SK-N-SH (cell line): ENCODE results near the gene YTHDF1. TPM values are rescaled to one million over a fixed set of nuclear protein-coding genes. Genes with fewer than 3 reads are reported as not detected.

Experiments used
- CTCF ChIA-PET: fragments of 300-600, 350-600 bp; formaldehyde crosslinking; extraction: SDS; loops from one replicate; lab custom pipeline; 2021; lab: Yijun Ruan, JAX
- POLR2A ChIA-PET: fragments of 350-600 bp; sonication (Branson Sonifier 250); formaldehyde crosslinking; extraction: SDS; loops from one replicate; lab custom pipeline; 2020; ENCODE audit warnings: antibody characterized with exemption, inconsistent platforms; lab: Yijun Ruan, JAX
- DNase-seq: peaks from one replicate; pipeline ENCODE4 v3.0.0; 2012
- H2AFZ ChIP-seq: fragments of 200-600 bp; sonication (generic); 2 replicates; pipeline ENCODE4 v1.8.1; 2016; ENCODE audit warnings: antibody characterized with exemption, mild to moderate bottlenecking, low read depth
- H3F3A ChIP-seq: fragments of 200-600 bp; sonication (generic); replicated peaks from 2 replicates; pipeline ENCODE3; 2016; ENCODE audit warnings: antibody characterized with exemption, mild to moderate bottlenecking; ENCODE audit not compliant: insufficient read depth
- H3K27ac ChIP-seq, 2 experiments: fragments of 200-500 bp in 1 of 2; fragments of 200-600 bp in 1 of 2; sonication (Bioruptor generic) in 1 of 2; sonication (generic), shearing (Covaris generic) in 1 of 2; 2 replicates each; pipeline versions ENCODE4 v1.5.1 to v1.6.1; 2014 to 2016; ENCODE audit warnings: low read depth in 2 of 2, inconsistent platforms in 1 of 2, low read length in 1 of 2, mild to moderate bottlenecking in 1 of 2, mixed read lengths in 1 of 2
- H3K27me3 ChIP-seq: fragments of 200-600 bp; sonication (generic), shearing (Covaris generic); 2 replicates; pipeline ENCODE4 v1.6.1; 2016; ENCODE audit warnings: mixed run types; ENCODE audit not compliant: insufficient read depth
- H3K36me3 ChIP-seq, 2 experiments: fragments of 200-500 bp in 1 of 2; fragments of 200-600 bp in 1 of 2; sonication (Bioruptor generic) in 1 of 2; sonication (generic) in 1 of 2; replicated peaks in 1 of 2; 2 replicates each; pipeline versions ENCODE3 to v1.5.1; 2014 to 2016; ENCODE audit warnings: low read length in 1 of 2, mild to moderate bottlenecking in 1 of 2; ENCODE audit not compliant: insufficient read depth in 2 of 2, control insufficient read depth in 1 of 2
- H3K4me1 ChIP-seq, 2 experiments: fragments of 200-500 bp in 1 of 2; fragments of 200-600 bp in 1 of 2; sonication (Bioruptor generic) in 1 of 2; sonication (generic), shearing (Covaris generic) in 1 of 2; 2 replicates each; pipeline versions ENCODE4 v1.5.1 to v1.6.1; 2014 to 2016; ENCODE audit warnings: low read depth in 1 of 2, low read length in 1 of 2, mixed run types in 1 of 2; ENCODE audit not compliant: insufficient read depth in 2 of 2, control insufficient read depth in 1 of 2
- H3K4me2 ChIP-seq: fragments of 200-600 bp; sonication (generic), shearing (Covaris generic); 2 replicates; pipeline ENCODE4 v1.6.1; 2017; ENCODE audit warnings: mixed run types
- H3K4me3 ChIP-seq, 2 experiments: fragments of 200-500 bp in 1 of 2; fragments of 200-600 bp in 1 of 2; sonication (Bioruptor generic) in 1 of 2; sonication (generic), shearing (Covaris generic) in 1 of 2; 2 replicates each; pipeline versions ENCODE4 v1.5.1 to v1.8.1; 2014 to 2016; ENCODE audit warnings: low read depth in 2 of 2, inconsistent platforms in 1 of 2, low read length in 1 of 2, mild to moderate bottlenecking in 1 of 2, mixed read lengths in 1 of 2, moderate library complexity in 1 of 2
- H3K79me2 ChIP-seq: fragments of 200-600 bp; sonication (generic); 2 replicates; pipeline ENCODE4 v1.8.1; 2017; ENCODE audit warnings: mild to moderate bottlenecking; ENCODE audit not compliant: insufficient read depth
- H3K9ac ChIP-seq: fragments of 200-600 bp; sonication (generic); 2 replicates; pipeline ENCODE4 v1.6.1; 2017; ENCODE audit warnings: mixed run types
- H3K9me2 ChIP-seq: fragments of 200-600 bp; sonication (generic); 2 replicates; pipeline ENCODE4 v1.6.1; 2017; ENCODE audit warnings: mixed run types
- H3K9me3 ChIP-seq: fragments of 200-600 bp; sonication (generic); 2 replicates; pipeline ENCODE4 v1.6.1; 2017; ENCODE audit warnings: mixed run types, mild to moderate bottlenecking, moderate library complexity
- H4K20me1 ChIP-seq: fragments of 200-600 bp; sonication (generic); 2 replicates; pipeline ENCODE4 v1.6.1; 2017; ENCODE audit warnings: mild to moderate bottlenecking, mixed run types; ENCODE audit not compliant: insufficient read depth
- CTCF ChIP-seq: fragments of 200-600 bp; sonication (generic); IDR thresholded peaks from 2 replicates; pipeline ENCODE4 v1.6.1; 2017; ENCODE audit warnings: antibody characterized with exemption, mild to moderate bottlenecking, moderate library complexity
- FOXM1 ChIP-seq: IDR thresholded peaks from 2 replicates; pipeline ENCODE4 v1.4.0; 2012; ENCODE audit warnings: low read depth, mild to moderate bottlenecking
- NRF1 ChIP-seq: IDR thresholded peaks from 2 replicates; pipeline ENCODE4 v1.6.1; 2012; ENCODE audit warnings: low read depth, mild to moderate bottlenecking, low read length
- RAD21 ChIP-seq: IDR thresholded peaks from 2 replicates; pipeline ENCODE4 v1.6.1; 2012; ENCODE audit warnings: mild to moderate bottlenecking, low read length
- REST ChIP-seq: IDR thresholded peaks from 2 replicates; pipeline ENCODE4 v1.6.1; 2012; ENCODE audit warnings: mild to moderate bottlenecking, low read depth, low read length, moderate library complexity
- RFX5 ChIP-seq: IDR thresholded peaks from 2 replicates; pipeline ENCODE4 v1.6.1; 2012; ENCODE audit warnings: mild to moderate bottlenecking, improper control_type of control experiment, low read length
- SIN3A ChIP-seq: IDR thresholded peaks from 2 replicates; pipeline ENCODE4 v1.6.1; 2012; ENCODE audit warnings: low read depth, mild to moderate bottlenecking, low read length, moderate library complexity, borderline replicate concordance
- SMC3 ChIP-seq: IDR thresholded peaks from 2 replicates; pipeline ENCODE4 v1.6.1; 2012; ENCODE audit warnings: low read depth, low read length, improper control_type of control experiment
- TAF1 ChIP-seq: IDR thresholded peaks from 2 replicates; pipeline ENCODE4 v1.6.1; 2012; ENCODE audit warnings: low read depth, mild to moderate bottlenecking, low read length, moderate library complexity, borderline replicate concordance
- TEAD4 ChIP-seq: IDR thresholded peaks from 2 replicates; pipeline ENCODE4 v1.4.0; 2012; ENCODE audit warnings: mild to moderate bottlenecking, borderline replicate concordance; ENCODE audit not compliant: insufficient read depth
- USF2 ChIP-seq: fragments of 150-350 bp; IDR thresholded peaks from 2 replicates; pipeline ENCODE4 v1.6.1; 2017; ENCODE audit warnings: antibody characterized with exemption, low read length, low read depth, borderline replicate concordance
- ZBTB33 ChIP-seq: IDR thresholded peaks from 2 replicates; pipeline ENCODE4 v1.4.0; 2012; ENCODE audit warnings: low read depth, borderline replicate concordance
- WGBS: methylation state at CpG from one replicate; pipeline ENCODE4 v1.1.6; 2017; ENCODE audit warnings: low lambda C conversion rate; 5-methylcytosine and 5-hydroxymethylcytosine counted together
- polyA plus RNA-seq, 3 experiments: library from polyadenylated mRNA; depleted of rRNA; stranded (reverse); fragments of >200 nt; gene quantifications; 2 replicates each; pipeline ENCODE4 v1.2.3, GENCODE V29; 2012
- TF ChIP-seq, protein P1 (sequence below): IDR thresholded peaks from 2 replicates; pipeline ENCODE4 v1.4.0; 2012; ENCODE audit warnings: low read depth
- TF ChIP-seq, protein P2 (sequence below): fragments of 150-350 bp; IDR thresholded peaks from 2 replicates; pipeline ENCODE4 v1.6.1; 2016; ENCODE audit warnings: mild to moderate bottlenecking, low read depth, low read length

Gene YTHDF1
- polyA plus RNA-seq, 1 of the 3 experiments (the other 2 are of a cell fraction): 17.0 TPM

DNA sequence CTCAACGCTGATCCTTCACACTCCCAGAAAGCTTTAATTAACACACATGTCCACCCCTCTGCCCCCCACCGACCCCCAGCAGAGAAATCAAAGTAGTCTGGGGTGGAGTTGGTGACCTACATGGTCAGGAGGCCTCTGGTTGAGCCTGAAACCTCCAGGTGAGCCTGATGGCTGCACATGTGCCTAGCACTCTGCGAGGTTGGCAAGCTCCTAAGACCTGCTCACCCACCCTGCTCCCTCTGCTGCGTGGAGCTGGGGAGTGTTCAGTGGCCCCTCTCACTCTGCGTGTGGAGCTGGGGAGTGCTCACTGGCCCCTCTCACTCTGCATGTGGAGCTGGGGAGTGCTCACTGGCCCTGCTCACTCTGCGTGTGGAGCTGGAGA is 7.9 kb upstream of the YTHDF1 start (continued):
- TF ChIP-seq TEAD4: no peak
- TF ChIP-seq, protein P1, sequence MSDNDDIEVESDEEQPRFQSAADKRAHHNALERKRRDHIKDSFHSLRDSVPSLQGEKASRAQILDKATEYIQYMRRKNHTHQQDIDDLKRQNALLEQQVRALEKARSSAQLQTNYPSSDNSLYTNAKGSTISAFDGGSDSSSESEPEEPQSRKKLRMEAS: no peak

DNA sequence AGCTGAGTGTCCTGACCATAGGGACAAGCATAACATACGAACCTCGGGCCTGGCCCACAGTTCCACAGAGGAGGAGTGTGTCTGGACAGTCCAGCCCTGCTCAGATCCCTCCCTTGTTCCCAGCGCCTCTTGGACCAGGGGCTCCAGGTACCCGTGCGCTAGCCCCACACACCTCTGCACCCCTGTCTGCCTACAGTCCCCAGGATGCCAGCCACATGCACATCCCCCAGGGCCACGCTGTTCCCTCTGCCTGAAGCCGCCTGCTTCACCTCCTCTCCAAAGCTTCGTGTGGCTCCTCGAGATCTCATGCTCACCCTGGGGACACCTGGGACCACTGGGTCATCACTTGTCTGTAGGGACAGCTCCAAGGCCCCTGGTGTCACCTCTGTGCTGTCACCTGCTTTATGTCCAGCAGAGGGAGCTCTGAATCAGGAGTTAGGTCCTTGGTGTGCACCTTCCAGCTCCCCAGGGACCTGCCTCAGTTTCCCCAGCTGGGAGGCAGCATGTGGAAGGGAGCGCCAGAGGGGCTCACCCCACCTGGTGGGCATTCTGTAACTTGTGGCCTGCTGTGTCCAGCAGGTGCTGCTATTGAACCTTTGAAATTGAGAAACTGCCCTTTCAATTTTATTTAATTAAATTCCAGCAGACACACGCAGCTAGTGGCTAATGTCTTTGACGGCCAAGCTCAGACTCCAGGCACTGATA is 7.3 kb upstream of the YTHDF1 start:
- H3K4me1 ChIP-seq: peaks cover 0 to 17% of the 10 kb centered on the region in 2 experiments; a peak in 1 of 4 replicates
- no peak overlapping the region for H3K9ac ChIP-seq
- no peak overlapping the region for H2AFZ ChIP-seq
- H3K36me3 ChIP-seq: no peaks in the 10 kb centered on the region
- no peaks in the 10 kb centered on the region for H3F3A ChIP-seq
- no peak overlapping the region; a peak in 1 of 4 replicates for H3K4me3 ChIP-seq
- ChIA-PET POLR2A (interaction anchor here (1.0 to 1.1 kb wide), 2 partner anchors 49 to 138 kb away, joined by 3 to 4 read pairs; partner anchors contain the start of gene ARFGAP1), CTCF (interaction anchor here (0.6 to 5.2 kb wide), 65 partner anchors 9 to 391 kb away, joined by 3 to 168 read pairs (median 5); partner anchors contain the start of genes ARFGAP1, BIRC7, COL20A1 and NKAIN4)
- 27% methylated on average over 11 of the region's 12 CpGs for WGBS
- DNase-seq: peak; percentile 76
- TF ChIP-seq SIN3A (no peak), RAD21 (peak; percentile 70), REST (no peak), USF2 (no peak), NRF1 (no peak), CTCF (peak; percentile 81), SMC3 (peak; percentile 48), ZBTB33 (no peak), TAF1 (no peak), RFX5 (no peak), FOXM1 (no peak)
- TF ChIP-seq, protein P2, sequence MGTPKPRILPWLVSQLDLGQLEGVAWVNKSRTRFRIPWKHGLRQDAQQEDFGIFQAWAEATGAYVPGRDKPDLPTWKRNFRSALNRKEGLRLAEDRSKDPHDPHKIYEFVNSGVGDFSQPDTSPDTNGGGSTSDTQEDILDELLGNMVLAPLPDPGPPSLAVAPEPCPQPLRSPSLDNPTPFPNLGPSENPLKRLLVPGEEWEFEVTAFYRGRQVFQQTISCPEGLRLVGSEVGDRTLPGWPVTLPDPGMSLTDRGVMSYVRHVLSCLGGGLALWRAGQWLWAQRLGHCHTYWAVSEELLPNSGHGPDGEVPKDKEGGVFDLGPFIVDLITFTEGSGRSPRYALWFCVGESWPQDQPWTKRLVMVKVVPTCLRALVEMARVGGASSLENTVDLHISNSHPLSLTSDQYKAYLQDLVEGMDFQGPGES: no peak
- H3K9me2 ChIP-seq: no peaks in the 10 kb centered on the region
- no peak overlapping the region for H3K27ac ChIP-seq
- H3K9me3 ChIP-seq: no peaks in the 10 kb centered on the region
- no peaks in the 10 kb centered on the region for H4K20me1 ChIP-seq
- H3K79me2 ChIP-seq: no peaks in the 10 kb centered on the region
- H3K4me2 ChIP-seq: no peak overlapping the region
- 0 out of 2 replicates have a peak, but pooled peaks cover 6% of the 10 kb centered on the region for H3K27me3 ChIP-seq
